Mesothelial cell of epicardium (in vitro differentiated cells): ENCODE measurements around the gene NEUROG3. TPM values are rescaled to one million over a fixed set of nuclear protein-coding genes. Genes with fewer than 3 reads are reported as not detected.
"Not testable (repeated sequence)": the region's sequence is repeated elsewhere in the genome, so short reads cannot be mapped to it uniquely, and the experiment has no call there.

Experiments
- DNase-seq, 2 experiments: peaks; one replicate each; pipeline ENCODE4 v3.0.0; 2021; ENCODE audit warnings: low spot score in 2 of 2; ENCODE audit not compliant: unreplicated experiment in 2 of 2
- H3K27ac Mint-ChIP-seq: 2 replicates; pipeline ENCODE4 v1.8.0; 2021; ENCODE audit warnings: mixed read lengths
- H3K27me3 Mint-ChIP-seq: 2 replicates; pipeline ENCODE4 v1.8.0; 2021; ENCODE audit warnings: low read depth, mixed read lengths
- H3K36me3 Mint-ChIP-seq: 2 replicates; pipeline ENCODE4 v1.8.0; 2021; ENCODE audit warnings: mixed read lengths
- H3K4me1 Mint-ChIP-seq: 2 replicates; pipeline ENCODE4 v1.8.0; 2021; ENCODE audit warnings: mixed read lengths
- H3K4me3 Mint-ChIP-seq: 2 replicates; pipeline ENCODE4 v1.8.0; 2021; ENCODE audit warnings: mild to moderate bottlenecking, moderate library complexity, mixed read lengths
- H3K9me3 Mint-ChIP-seq: 2 replicates; pipeline ENCODE4 v1.8.0; 2021; ENCODE audit warnings: mixed read lengths
- total RNA-seq: library from RNA; stranded (reverse); gene quantifications from 3 replicates; pipeline ENCODE4 v1.2.1, GENCODE V29; 2021
- TF ChIP-seq, protein P1 (sequence below): fragments of 200-600 bp; sonication (generic); IDR thresholded peaks from one replicate; pipeline ENCODE4 v1.5.0; 2021; ENCODE audit warnings: antibody characterized with exemption; ENCODE audit not compliant: unreplicated experiment

Gene NEUROG3
- total RNA-seq, 1 donor from 2014 or later, result not detected

DNA sequence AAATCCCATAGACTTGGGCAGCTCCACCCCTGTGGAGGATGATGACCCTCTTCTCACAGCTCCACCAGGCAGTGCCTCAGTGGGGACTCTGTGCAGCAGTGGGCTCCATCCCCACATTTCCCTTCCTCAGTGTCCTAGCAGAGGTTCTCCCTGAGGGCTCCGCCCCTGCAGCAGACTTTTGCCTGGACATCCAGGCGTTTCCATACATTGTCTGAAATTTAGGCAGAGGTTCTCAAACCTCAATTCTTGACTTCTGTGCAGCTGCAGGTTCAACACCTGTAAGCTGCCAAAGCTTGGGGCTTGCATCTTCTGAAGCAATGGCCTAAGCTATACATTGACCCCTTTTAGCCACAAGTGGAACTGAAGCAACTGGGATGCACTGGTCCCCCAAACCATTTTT, 31.8 kb downstream of the NEUROG3 start:
- peaks cover 15% of the 10 kb centered on the region for H3K27me3 Mint-ChIP-seq

DNA sequence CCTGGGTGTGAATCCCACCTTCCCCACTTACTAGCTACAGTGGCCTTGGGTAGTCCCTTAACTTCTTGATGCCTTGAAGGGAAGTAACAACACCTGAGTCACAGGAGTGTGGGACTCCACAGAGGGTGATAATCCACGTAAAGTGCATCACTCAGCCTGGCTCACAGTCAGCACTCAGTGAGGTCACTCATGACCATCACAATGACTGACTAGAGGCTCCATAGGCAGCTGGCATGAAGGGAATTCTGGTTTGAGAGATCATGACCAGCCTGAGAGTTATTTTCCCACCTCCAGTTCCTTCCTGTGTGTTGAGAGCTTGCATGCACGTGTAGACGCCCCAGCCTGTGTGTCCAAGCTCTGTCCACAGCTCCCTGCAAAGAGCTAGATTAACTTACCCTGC, 34.8 kb downstream of the NEUROG3 start:
- H3K36me3 Mint-ChIP-seq, result no peaks in the 10 kb centered on the region
- DNase-seq, result no peak
- TF ChIP-seq, protein P1, sequence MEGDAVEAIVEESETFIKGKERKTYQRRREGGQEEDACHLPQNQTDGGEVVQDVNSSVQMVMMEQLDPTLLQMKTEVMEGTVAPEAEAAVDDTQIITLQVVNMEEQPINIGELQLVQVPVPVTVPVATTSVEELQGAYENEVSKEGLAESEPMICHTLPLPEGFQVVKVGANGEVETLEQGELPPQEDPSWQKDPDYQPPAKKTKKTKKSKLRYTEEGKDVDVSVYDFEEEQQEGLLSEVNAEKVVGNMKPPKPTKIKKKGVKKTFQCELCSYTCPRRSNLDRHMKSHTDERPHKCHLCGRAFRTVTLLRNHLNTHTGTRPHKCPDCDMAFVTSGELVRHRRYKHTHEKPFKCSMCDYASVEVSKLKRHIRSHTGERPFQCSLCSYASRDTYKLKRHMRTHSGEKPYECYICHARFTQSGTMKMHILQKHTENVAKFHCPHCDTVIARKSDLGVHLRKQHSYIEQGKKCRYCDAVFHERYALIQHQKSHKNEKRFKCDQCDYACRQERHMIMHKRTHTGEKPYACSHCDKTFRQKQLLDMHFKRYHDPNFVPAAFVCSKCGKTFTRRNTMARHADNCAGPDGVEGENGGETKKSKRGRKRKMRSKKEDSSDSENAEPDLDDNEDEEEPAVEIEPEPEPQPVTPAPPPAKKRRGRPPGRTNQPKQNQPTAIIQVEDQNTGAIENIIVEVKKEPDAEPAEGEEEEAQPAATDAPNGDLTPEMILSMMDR, result no peak
- peaks cover 19% of the 10 kb centered on the region for H3K27me3 Mint-ChIP-seq
- no peaks in the 10 kb centered on the region for H3K4me1 Mint-ChIP-seq
- H3K4me3 Mint-ChIP-seq, result no peak overlapping the region
- H3K9me3 Mint-ChIP-seq, result peaks cover 45% of the 10 kb centered on the region
- no peak overlapping the region for H3K27ac Mint-ChIP-seq

More for the DNA sequence above, 31.8 kb downstream of the NEUROG3 start:
- Mint-ChIP-seq H3K4me1 (no peaks in the 10 kb centered on the region), H3K27ac (no peak overlapping the region), H3K36me3 (no peaks in the 10 kb centered on the region), H3K9me3 (peaks cover 42% of the 10 kb centered on the region), H3K4me3 (no peak overlapping the region)
- TF ChIP-seq, protein P1, result no peak
- no peak for DNase-seq

DNA sequence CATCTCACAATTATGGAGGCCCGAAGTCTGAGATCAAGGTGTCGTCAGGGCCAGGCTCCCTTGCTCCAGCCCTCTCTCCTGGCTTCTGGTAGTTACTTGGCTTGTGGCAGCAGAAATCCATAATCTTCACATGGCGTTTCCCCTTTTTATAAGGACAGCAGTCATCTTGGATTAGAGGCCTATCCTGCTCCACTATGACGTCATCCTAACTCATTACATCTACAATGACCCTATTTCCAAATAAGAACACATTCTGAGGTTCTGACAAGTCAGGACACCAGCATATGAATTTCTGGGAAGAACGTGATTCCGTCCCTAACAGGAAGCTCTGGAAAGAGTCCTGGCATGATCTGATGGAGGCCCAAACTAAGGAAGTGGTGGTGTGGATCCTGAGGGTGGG, 35.8 kb downstream of the NEUROG3 start:
- peaks cover 47% of the 10 kb centered on the region for H3K9me3 Mint-ChIP-seq
- TF ChIP-seq, protein P1, result no peak
- no peak overlapping the region for H3K4me3 Mint-ChIP-seq
- H3K27me3 Mint-ChIP-seq, result peaks cover 25% of the 10 kb centered on the region
- no peak for DNase-seq
- H3K4me1 Mint-ChIP-seq, result no peaks in the 10 kb centered on the region
- no peaks in the 10 kb centered on the region for H3K36me3 Mint-ChIP-seq
- no peak overlapping the region for H3K27ac Mint-ChIP-seq

DNA sequence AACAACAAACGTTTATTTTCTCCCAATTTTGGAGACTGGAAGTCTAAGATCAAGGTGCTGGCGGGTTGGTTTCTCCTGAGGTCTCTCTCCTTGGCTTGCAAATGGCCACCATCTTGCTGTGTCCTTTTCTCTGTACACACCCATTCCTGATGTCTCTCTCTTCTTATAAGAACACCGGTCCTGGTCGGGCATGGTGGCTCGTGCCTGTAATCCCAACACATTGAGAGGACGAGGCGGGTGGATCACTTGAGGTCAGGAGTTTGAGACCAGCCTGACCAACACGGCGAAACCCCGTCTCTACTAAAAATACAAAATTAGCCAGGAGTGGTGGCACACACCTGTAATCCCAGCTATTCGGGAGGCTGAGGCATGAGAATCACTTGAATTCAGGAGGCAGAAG, 36.7 kb downstream of the NEUROG3 start:
- Mint-ChIP-seq H3K9me3 (peaks cover 47% of the 10 kb centered on the region), H3K27me3 (peaks cover 35% of the 10 kb centered on the region)
- not testable (repeated sequence) for H3K36me3 Mint-ChIP-seq, H3K27ac Mint-ChIP-seq, H3K4me1 Mint-ChIP-seq, DNase-seq, H3K4me3 Mint-ChIP-seq

DNA sequence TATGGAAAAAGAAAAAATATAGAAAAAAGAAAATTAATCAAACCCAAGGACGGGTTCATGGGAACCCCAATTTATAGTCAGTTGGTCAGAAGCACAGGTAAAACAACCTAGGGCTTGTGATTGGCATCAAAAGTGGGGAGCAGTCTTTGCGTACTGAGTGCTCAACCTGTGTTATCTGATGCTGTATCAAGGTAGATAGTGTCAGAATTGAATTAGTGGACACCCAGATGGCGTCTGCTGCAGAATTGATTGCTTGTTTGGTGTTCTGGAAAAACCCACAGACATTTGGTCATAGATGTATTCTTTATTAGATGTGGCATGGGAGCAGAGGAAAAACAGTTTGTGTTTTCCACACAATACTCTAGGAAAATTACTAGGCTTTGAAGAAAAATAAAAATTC, 39.6 kb downstream of the NEUROG3 start:
- Mint-ChIP-seq H3K4me1 (no peaks in the 10 kb centered on the region), H3K9me3 (peaks cover 27% of the 10 kb centered on the region), H3K27me3 (peaks cover 44% of the 10 kb centered on the region), H3K27ac (no peak overlapping the region), H3K36me3 (no peaks in the 10 kb centered on the region), H3K4me3 (no peak overlapping the region)
- TF ChIP-seq, protein P1, result no peak
- DNase-seq, result no peak

DNA sequence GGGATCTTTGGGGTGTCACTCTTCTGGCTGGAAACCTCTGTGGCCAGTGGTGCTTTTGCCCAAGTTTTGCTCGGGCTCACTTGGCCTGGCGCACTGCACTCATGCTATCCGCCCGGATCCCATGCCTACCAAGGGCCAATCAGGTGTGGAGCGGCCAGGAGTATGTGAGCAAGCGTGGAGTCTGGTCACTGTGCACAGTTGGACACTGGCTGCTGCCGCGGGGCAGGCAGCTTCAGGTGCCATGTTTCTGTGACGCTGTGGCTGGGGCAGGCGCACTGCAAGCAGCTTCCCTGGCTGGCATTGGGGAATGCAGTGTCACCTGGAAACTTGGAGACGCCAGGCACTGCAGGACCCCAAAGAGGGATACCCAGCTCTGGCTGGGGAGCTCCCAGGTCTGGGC, 45.3 kb downstream of the NEUROG3 start:
- H3K36me3 Mint-ChIP-seq, result no peaks in the 10 kb centered on the region
- peaks cover 58% of the 10 kb centered on the region for H3K27me3 Mint-ChIP-seq
- no peak overlapping the region for H3K27ac Mint-ChIP-seq
- H3K4me1 Mint-ChIP-seq, result no peaks in the 10 kb centered on the region
- H3K9me3 Mint-ChIP-seq, result peaks cover 10% of the 10 kb centered on the region
- TF ChIP-seq, protein P1, result no peak
- no peak overlapping the region for H3K4me3 Mint-ChIP-seq
- no peak for DNase-seq

Other genes with a start within 250 kb of the NEUROG3 start
- gene TACR2, start 156.5 kb downstream of the NEUROG3 start, total RNA-seq, result not detected in 3 replicates
- 17.7 to 20.9 TPM (median 19.7 TPM) in 3 replicates for gene TSPAN15, start 122.0 kb downstream of the NEUROG3 start, total RNA-seq
- gene FAM241B, start 56.8 kb upstream of the NEUROG3 start, total RNA-seq, result 19.2 to 20.9 TPM (median 20.1 TPM) in 3 replicates
- 12.6 to 14.4 TPM (median 14.1 TPM) in 3 replicates for gene COL13A1, start 228.5 kb upstream of the NEUROG3 start, total RNA-seq